ENCODE data around the gene KLF8.

DNA sequence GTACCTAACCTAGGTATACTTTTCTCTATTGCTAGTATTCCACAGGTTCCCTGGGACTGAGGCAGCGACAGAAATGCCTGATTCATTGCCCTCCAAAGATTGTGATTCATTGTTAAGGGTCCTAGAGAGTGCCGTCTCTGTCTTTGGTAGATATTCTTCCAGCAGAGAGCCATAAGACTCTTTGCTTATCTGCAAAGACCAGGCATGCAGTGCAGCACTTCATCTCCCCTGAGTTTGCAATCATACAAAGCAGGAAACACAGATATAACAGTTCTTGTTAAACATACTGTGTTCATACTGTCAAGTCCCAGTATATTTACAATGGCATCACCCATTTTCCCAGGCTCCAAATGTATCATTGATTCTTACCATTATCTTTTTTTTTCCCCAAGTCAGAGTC is 47.7 kb downstream of the KLF8 start:
- TF ChIP-seq, protein P1, sequence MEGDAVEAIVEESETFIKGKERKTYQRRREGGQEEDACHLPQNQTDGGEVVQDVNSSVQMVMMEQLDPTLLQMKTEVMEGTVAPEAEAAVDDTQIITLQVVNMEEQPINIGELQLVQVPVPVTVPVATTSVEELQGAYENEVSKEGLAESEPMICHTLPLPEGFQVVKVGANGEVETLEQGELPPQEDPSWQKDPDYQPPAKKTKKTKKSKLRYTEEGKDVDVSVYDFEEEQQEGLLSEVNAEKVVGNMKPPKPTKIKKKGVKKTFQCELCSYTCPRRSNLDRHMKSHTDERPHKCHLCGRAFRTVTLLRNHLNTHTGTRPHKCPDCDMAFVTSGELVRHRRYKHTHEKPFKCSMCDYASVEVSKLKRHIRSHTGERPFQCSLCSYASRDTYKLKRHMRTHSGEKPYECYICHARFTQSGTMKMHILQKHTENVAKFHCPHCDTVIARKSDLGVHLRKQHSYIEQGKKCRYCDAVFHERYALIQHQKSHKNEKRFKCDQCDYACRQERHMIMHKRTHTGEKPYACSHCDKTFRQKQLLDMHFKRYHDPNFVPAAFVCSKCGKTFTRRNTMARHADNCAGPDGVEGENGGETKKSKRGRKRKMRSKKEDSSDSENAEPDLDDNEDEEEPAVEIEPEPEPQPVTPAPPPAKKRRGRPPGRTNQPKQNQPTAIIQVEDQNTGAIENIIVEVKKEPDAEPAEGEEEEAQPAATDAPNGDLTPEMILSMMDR (IDR thresholded peaks at IDR 0.05), result no peak
- TF ChIP-seq POLR2AphosphoS5 (IDR thresholded peaks at IDR 0.05; ENCODE audit: insufficient read depth in 1 of 2, low read depth in 1 of 2) (no peak), POLR2A (IDR thresholded peaks at IDR 0.05) (no peak)
